H1 (cell line): ENCODE results near the gene MOCS3. TPM values are rescaled to one million over a fixed set of nuclear protein-coding genes. Genes with fewer than 3 reads are reported as not detected.

Experiments used
- BACH1 ChIP-seq: IDR thresholded peaks from 2 replicates; pipeline ENCODE4 v1.6.1; 2012; ENCODE audit warnings: low read length, improper control_type of control experiment
- EZH2 ChIP-seq: fragments of 200-600 bp; sonication (generic); IDR thresholded peaks from 2 replicates; pipeline ENCODE4 v1.7.1; 2012; ENCODE audit warnings: low read depth, mild to moderate bottlenecking, moderate library complexity, low read length, inconsistent platforms; ENCODE audit not compliant: severe bottlenecking
- HDAC2 ChIP-seq, 2 experiments: fragments of 300-600 bp in 1 of 2; sonication (generic) in 1 of 2; IDR thresholded peaks; 2 replicates each; pipeline ENCODE4 v1.6.1; 2011 to 2012; ENCODE audit warnings: low read depth in 2 of 2, low read length in 2 of 2, mild to moderate bottlenecking in 2 of 2, moderate library complexity in 2 of 2, borderline replicate concordance in 1 of 2, inconsistent platforms in 1 of 2
- POLR2AphosphoS5 ChIP-seq: IDR thresholded peaks from 2 replicates; pipeline ENCODE4 v1.6.1; 2011; ENCODE audit warnings: low read depth, low read length
- POU5F1 ChIP-seq: IDR thresholded peaks from 2 replicates; pipeline ENCODE4 v1.6.1; 2011; ENCODE audit warnings: low read depth, mild to moderate bottlenecking, low read length, moderate library complexity
- TAF7 ChIP-seq: optimal IDR thresholded peaks from 2 replicates; pipeline ENCODE3; 2011; ENCODE audit warnings: low read depth, mild to moderate bottlenecking, inconsistent platforms, low read length, moderate library complexity, borderline replicate concordance
- polyA plus RNA-seq, 7 experiments: library from polyadenylated mRNA; depleted of rRNA in 3 of 7; stranded (reverse) in 5 of 7; unstranded in 2 of 7; fragments of >200 nt in 5 of 7; fragments of 200-250 nt in 2 of 7; gene quantifications; 1 replicate in 5 of 7; 2 replicates in 1 of 7; 4 replicates in 1 of 7; pipeline versions ENCODE4 v1.2.1 to v1.2.3, GENCODE V29; 2011 to 2013; ENCODE audit warnings: missing spikeins in 2 of 7, mixed read lengths in 2 of 7
- total RNA-seq: library from RNA; stranded (reverse); fragmentation: NEBNext Ultra II Directional; extraction: Animal tissue kit (Norgen Biotek cat#: 25700); gene quantifications from 2 replicates; pipeline ENCODE4 v1.2.1, GENCODE V29; 2021
- TF ChIP-seq, protein P1 (sequence below): IDR thresholded peaks from 2 replicates; pipeline ENCODE4 v1.6.1; 2011; ENCODE audit warnings: low read depth, mild to moderate bottlenecking, low read length; ENCODE audit not compliant: insufficient read depth
- TF ChIP-seq, protein P2 (sequence below): IDR thresholded peaks from 2 replicates; pipeline ENCODE4 v1.6.1; 2011; ENCODE audit warnings: low read length, improper control_type of control experiment

Gene MOCS3
- total and polyA plus RNA-seq, 2 of the 8 experiments (the other 6 are each of a cell fraction or from before 2014, with no cell fraction given), result 6.2 to 6.3 TPM

DNA sequence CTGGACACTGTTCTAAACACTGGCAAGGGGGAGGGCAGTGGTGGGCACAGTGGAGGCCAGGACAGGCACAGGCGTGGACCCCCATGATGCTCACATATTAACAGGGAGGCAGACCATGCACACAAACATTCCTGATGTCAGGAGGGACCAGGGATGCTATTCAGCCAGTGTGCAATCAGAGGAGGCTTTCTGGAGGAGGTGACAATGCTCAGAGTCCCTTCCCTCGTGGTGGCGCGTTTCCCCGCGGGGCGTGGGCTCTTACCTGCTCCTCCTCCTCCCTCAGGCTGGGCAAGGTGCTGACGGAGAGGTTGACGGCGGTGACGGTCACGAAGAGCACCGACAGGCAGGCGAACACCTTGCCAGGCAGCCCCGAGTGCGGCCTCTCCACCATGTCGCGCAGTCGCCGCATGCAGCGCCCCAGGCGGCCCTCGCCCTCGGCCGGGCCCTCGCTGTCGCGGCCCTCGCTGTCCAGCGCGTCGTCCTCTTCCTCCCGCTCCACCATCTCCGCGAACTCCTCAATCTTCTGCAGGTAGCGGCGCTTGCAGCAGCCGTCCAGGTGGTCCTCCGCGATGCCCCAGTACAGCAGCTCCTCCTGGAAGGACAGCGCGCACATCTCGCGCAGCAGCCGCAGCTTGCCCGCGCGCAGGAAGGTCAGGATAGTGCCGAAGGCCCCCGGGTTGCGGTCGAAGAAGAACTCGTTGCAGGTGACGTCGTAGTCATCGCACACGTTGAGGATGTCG, 50.9 kb downstream of the MOCS3 start (continued):
- TF ChIP-seq, protein P1, sequence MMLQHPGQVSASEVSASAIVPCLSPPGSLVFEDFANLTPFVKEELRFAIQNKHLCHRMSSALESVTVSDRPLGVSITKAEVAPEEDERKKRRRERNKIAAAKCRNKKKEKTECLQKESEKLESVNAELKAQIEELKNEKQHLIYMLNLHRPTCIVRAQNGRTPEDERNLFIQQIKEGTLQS, result no peak
- TF ChIP-seq TAF7 (no peak), HDAC2 (IDR thresholded peaks at IDR 0.05; ENCODE audit: borderline replicate concordance in 1 of 2, low read depth in 2 of 2, low read length in 2 of 2) (no peak), EZH2 (no peak), BACH1 (no peak), POU5F1 (no peak), POLR2AphosphoS5 (no peak)
- TF ChIP-seq, protein P2, sequence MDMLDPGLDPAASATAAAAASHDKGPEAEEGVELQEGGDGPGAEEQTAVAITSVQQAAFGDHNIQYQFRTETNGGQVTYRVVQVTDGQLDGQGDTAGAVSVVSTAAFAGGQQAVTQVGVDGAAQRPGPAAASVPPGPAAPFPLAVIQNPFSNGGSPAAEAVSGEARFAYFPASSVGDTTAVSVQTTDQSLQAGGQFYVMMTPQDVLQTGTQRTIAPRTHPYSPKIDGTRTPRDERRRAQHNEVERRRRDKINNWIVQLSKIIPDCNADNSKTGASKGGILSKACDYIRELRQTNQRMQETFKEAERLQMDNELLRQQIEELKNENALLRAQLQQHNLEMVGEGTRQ, result no peak
